Measurements from ENCODE around the gene KCNT1.
A peak's percentile ranks its signal among the peaks of the same experiment; 100 is the strongest.

The KCNT1 gene

GRCh38 chr9:135820661-135821060 lies 118.7 kb downstream of the KCNT1 start:
- Histone ChIP-seq H3K23ac (ENCODE audit: low read depth, low read length, poor library complexity) (no peak overlapping the region), H2AFZ (ENCODE audit: low read length) (no peak overlapping the region), H3K4me1 (ENCODE audit: control insufficient read depth in 2 of 2, insufficient read depth in 1 of 2, low read depth in 1 of 2, low read length in 2 of 2) (no peaks in the 10 kb centered on the region), H3K4ac (ENCODE audit: low read length) (no peak overlapping the region), H2BK15ac (ENCODE audit: low read length) (no peak overlapping the region), H3K9ac (ENCODE audit: low read depth, low read length, poor library complexity) (peak overlapping the region; percentile 68), H3K14ac (ENCODE audit: low read length) (peak overlapping the region; percentile 17), H3K18ac (ENCODE audit: low read length) (no peak overlapping the region), H3K27ac (replicated peaks; ENCODE audit: low read length) (no peak overlapping the region), H3K27me3 (ENCODE audit: control insufficient read depth in 3 of 3, insufficient read depth in 3 of 3, low read depth in 1 of 3, low read length in 3 of 3) (no peaks in the 10 kb centered on the region), H4K91ac (ENCODE audit: low read depth, low read length, poor library complexity) (no peak overlapping the region), H3K36me3 (replicated peaks in 1 of 2; ENCODE audit: control insufficient read depth in 2 of 2, insufficient read depth in 2 of 2, low read length in 2 of 2) (peaks cover 79 to 99% of the 10 kb centered on the region in 2 donors), H3K4me2 (ENCODE audit: insufficient read depth, low read length, poor library complexity, severe bottlenecking) (no peak overlapping the region), H2BK120ac (ENCODE audit: low read depth, low read length) (no peak overlapping the region), H3K79me1 (ENCODE audit: low read depth, low read length) (peaks cover 9% of the 10 kb centered on the region), H3K4me3 (ENCODE audit: low read length in 2 of 2) (peak overlapping the region in 1 of 2 donors; percentile 49), H2AK5ac (ENCODE audit: low read depth, low read length) (no peak overlapping the region), H4K8ac (ENCODE audit: low read depth, low read length) (no peak overlapping the region), H2BK12ac (ENCODE audit: low read length) (no peak overlapping the region), H2BK5ac (ENCODE audit: low read length) (no peak overlapping the region), H3K9me3 (replicated peaks in 1 of 2; ENCODE audit: control insufficient read depth in 2 of 2, insufficient read depth in 1 of 2, low read depth in 1 of 2, low read length in 2 of 2) (no peaks in the 10 kb centered on the region)
- WGBS, 2 donors (ENCODE audit: extremely low coverage in 2 of 2, insufficient read length in 2 of 2, insufficient replicate concordance in 1 of 2): no CpG with 5 or more reads among the region's 18 CpGs
- no peak for DNase-seq (ENCODE audit: low spot score)

- no peaks in the 10 kb centered on the region for H3K27me3 ChIP-seq (ENCODE audit: control insufficient read depth in 3 of 3, insufficient read depth in 3 of 3, low read depth in 1 of 3, low read length in 3 of 3)
- H2BK5ac ChIP-seq (ENCODE audit: low read length): no peak overlapping the region
- peaks cover 77 to 99% of the 10 kb centered on the region in 2 donors for H3K36me3 ChIP-seq (replicated peaks in 1 of 2; ENCODE audit: control insufficient read depth in 2 of 2, insufficient read depth in 2 of 2, low read length in 2 of 2)
- H4K91ac ChIP-seq (ENCODE audit: low read depth, low read length, poor library complexity): no peak overlapping the region
- no peak for DNase-seq (ENCODE audit: low spot score)
- peak overlapping the region; percentile 68 for H3K9ac ChIP-seq (ENCODE audit: low read depth, low read length, poor library complexity)
- H3K18ac ChIP-seq (ENCODE audit: low read length): no peak overlapping the region
- H3K23ac ChIP-seq (ENCODE audit: low read depth, low read length, poor library complexity): no peak overlapping the region
- no peak overlapping the region for H4K8ac ChIP-seq (ENCODE audit: low read depth, low read length)
- no peak overlapping the region for H2BK12ac ChIP-seq (ENCODE audit: low read length)
- H2AFZ ChIP-seq (ENCODE audit: low read length): no peak overlapping the region
- no CpG with 5 or more reads among the region's 20 CpGs for WGBS, 2 donors (ENCODE audit: extremely low coverage in 2 of 2, insufficient read length in 2 of 2, insufficient replicate concordance in 1 of 2)
- H3K14ac ChIP-seq (ENCODE audit: low read length): no peak overlapping the region
- no peak overlapping the region for H2BK15ac ChIP-seq (ENCODE audit: low read length)
- peak overlapping the region in 1 of 2 donors; percentile 38 for H3K4me3 ChIP-seq (ENCODE audit: low read length in 2 of 2)
- H3K79me1 ChIP-seq (ENCODE audit: low read depth, low read length): peaks cover 14% of the 10 kb centered on the region
- no peak overlapping the region for H3K27ac ChIP-seq (replicated peaks; ENCODE audit: low read length)
- no peaks in the 10 kb centered on the region for H3K9me3 ChIP-seq (replicated peaks in 1 of 2; ENCODE audit: control insufficient read depth in 2 of 2, insufficient read depth in 1 of 2, low read depth in 1 of 2, low read length in 2 of 2)
- no peaks in the 10 kb centered on the region for H3K4me1 ChIP-seq (ENCODE audit: control insufficient read depth in 2 of 2, insufficient read depth in 1 of 2, low read depth in 1 of 2, low read length in 2 of 2)
- H2BK120ac ChIP-seq (ENCODE audit: low read depth, low read length): no peak overlapping the region
- H3K4ac ChIP-seq (ENCODE audit: low read length): no peak overlapping the region
- H2AK5ac ChIP-seq (ENCODE audit: low read depth, low read length): no peak overlapping the region
- no peak overlapping the region for H3K4me2 ChIP-seq (ENCODE audit: insufficient read depth, low read length, poor library complexity, severe bottlenecking)
These were observed 119.1 kb downstream of the KCNT1 start for GRCh38 chr9:135821116-135821515.

- H2BK12ac ChIP-seq (ENCODE audit: low read length): no peak overlapping the region
- no peak overlapping the region for H3K9ac ChIP-seq (ENCODE audit: low read depth, low read length, poor library complexity)
- no peak for DNase-seq (ENCODE audit: low spot score)
- H3K18ac ChIP-seq (ENCODE audit: low read length): no peak overlapping the region
- H3K4me1 ChIP-seq (ENCODE audit: control insufficient read depth in 2 of 2, insufficient read depth in 1 of 2, low read depth in 1 of 2, low read length in 2 of 2): no peaks in the 10 kb centered on the region
- no peak overlapping the region for H2BK120ac ChIP-seq (ENCODE audit: low read depth, low read length)
- H2BK15ac ChIP-seq (ENCODE audit: low read length): no peak overlapping the region
- WGBS, 2 donors (ENCODE audit: extremely low coverage in 2 of 2, insufficient read length in 2 of 2, insufficient replicate concordance in 1 of 2): no CpG with 5 or more reads among the region's 27 CpGs
- peak overlapping the region; percentile 52 for H3K23ac ChIP-seq (ENCODE audit: low read depth, low read length, poor library complexity)
- no peak overlapping the region for H4K8ac ChIP-seq (ENCODE audit: low read depth, low read length)
- no peak overlapping the region for H4K91ac ChIP-seq (ENCODE audit: low read depth, low read length, poor library complexity)
- H3K36me3 ChIP-seq (replicated peaks in 1 of 2; ENCODE audit: control insufficient read depth in 2 of 2, insufficient read depth in 2 of 2, low read length in 2 of 2): peaks cover 70 to 99% of the 10 kb centered on the region in 2 donors
- no peak overlapping the region for H3K4me3 ChIP-seq (ENCODE audit: low read length in 2 of 2)
- no peaks in the 10 kb centered on the region for H3K9me3 ChIP-seq (replicated peaks in 1 of 2; ENCODE audit: control insufficient read depth in 2 of 2, insufficient read depth in 1 of 2, low read depth in 1 of 2, low read length in 2 of 2)
- no peaks in the 10 kb centered on the region for H3K27me3 ChIP-seq (ENCODE audit: control insufficient read depth in 3 of 3, insufficient read depth in 3 of 3, low read depth in 1 of 3, low read length in 3 of 3)
- no peak overlapping the region for H3K4ac ChIP-seq (ENCODE audit: low read length)
- H2AK5ac ChIP-seq (ENCODE audit: low read depth, low read length): no peak overlapping the region
- no peak overlapping the region for H3K14ac ChIP-seq (ENCODE audit: low read length)
- H3K4me2 ChIP-seq (ENCODE audit: insufficient read depth, low read length, poor library complexity, severe bottlenecking): no peak overlapping the region
- no peak overlapping the region for H3K27ac ChIP-seq (replicated peaks; ENCODE audit: low read length)
- peaks cover 15% of the 10 kb centered on the region for H3K79me1 ChIP-seq (ENCODE audit: low read depth, low read length)
- no peak overlapping the region for H2AFZ ChIP-seq (ENCODE audit: low read length)
- H2BK5ac ChIP-seq (ENCODE audit: low read length): no peak overlapping the region
These were observed 119.9 kb downstream of the KCNT1 start for GRCh38 chr9:135821733-135822373.

GRCh38 chr9:135822374-135822755 lies 120.4 kb downstream of the KCNT1 start:
- Histone ChIP-seq H3K4me2 (ENCODE audit: insufficient read depth, low read length, poor library complexity, severe bottlenecking) (no peak overlapping the region), H3K4me1 (ENCODE audit: control insufficient read depth in 2 of 2, insufficient read depth in 1 of 2, low read depth in 1 of 2, low read length in 2 of 2) (no peaks in the 10 kb centered on the region), H3K27ac (replicated peaks; ENCODE audit: low read length) (no peak overlapping the region), H2BK15ac (ENCODE audit: low read length) (no peak overlapping the region), H3K9ac (ENCODE audit: low read depth, low read length, poor library complexity) (no peak overlapping the region), H3K4me3 (ENCODE audit: low read length in 2 of 2) (no peak overlapping the region), H3K4ac (ENCODE audit: low read length) (no peak overlapping the region), H3K18ac (ENCODE audit: low read length) (no peak overlapping the region), H2AK5ac (ENCODE audit: low read depth, low read length) (no peak overlapping the region), H2AFZ (ENCODE audit: low read length) (no peak overlapping the region), H3K27me3 (ENCODE audit: control insufficient read depth in 3 of 3, insufficient read depth in 3 of 3, low read depth in 1 of 3, low read length in 3 of 3) (no peaks in the 10 kb centered on the region), H2BK120ac (ENCODE audit: low read depth, low read length) (no peak overlapping the region), H3K79me1 (ENCODE audit: low read depth, low read length) (peaks cover 15% of the 10 kb centered on the region), H3K9me3 (replicated peaks in 1 of 2; ENCODE audit: control insufficient read depth in 2 of 2, insufficient read depth in 1 of 2, low read depth in 1 of 2, low read length in 2 of 2) (no peaks in the 10 kb centered on the region), H2BK12ac (ENCODE audit: low read length) (no peak overlapping the region), H3K23ac (ENCODE audit: low read depth, low read length, poor library complexity) (no peak overlapping the region), H4K8ac (ENCODE audit: low read depth, low read length) (no peak overlapping the region), H3K36me3 (replicated peaks in 1 of 2; ENCODE audit: control insufficient read depth in 2 of 2, insufficient read depth in 2 of 2, low read length in 2 of 2) (peaks cover 66 to 99% of the 10 kb centered on the region in 2 donors), H2BK5ac (ENCODE audit: low read length) (no peak overlapping the region), H4K91ac (ENCODE audit: low read depth, low read length, poor library complexity) (no peak overlapping the region), H3K14ac (ENCODE audit: low read length) (no peak overlapping the region)
- DNase-seq (ENCODE audit: low spot score): no peak
- WGBS, 2 donors (ENCODE audit: extremely low coverage in 2 of 2, insufficient read length in 2 of 2, insufficient replicate concordance in 1 of 2): no CpG with 5 or more reads among the region's 18 CpGs
